Choroid plexus epithelial cell (primary cell): ENCODE data around the gene ZNF883.

Experiments used
- DNase-seq: peaks from one replicate; pipeline ENCODE4 v3.0.0-alpha.2; 2010; ENCODE audit warnings: low read depth
- H3K4me3 ChIP-seq: 2 replicates; pipeline ENCODE4 v1.5.1; 2011; ENCODE audit warnings: low read depth, mild to moderate bottlenecking, control low read depth, low read length, moderate library complexity
- TF ChIP-seq, protein P1 (sequence below): conservative IDR thresholded peaks from 2 replicates; pipeline ENCODE4 v1.5.1; 2011; ENCODE audit warnings: low read depth, mild to moderate bottlenecking, control low read depth, inconsistent platforms, low read length, moderate library complexity

The ZNF883 gene

DNA sequence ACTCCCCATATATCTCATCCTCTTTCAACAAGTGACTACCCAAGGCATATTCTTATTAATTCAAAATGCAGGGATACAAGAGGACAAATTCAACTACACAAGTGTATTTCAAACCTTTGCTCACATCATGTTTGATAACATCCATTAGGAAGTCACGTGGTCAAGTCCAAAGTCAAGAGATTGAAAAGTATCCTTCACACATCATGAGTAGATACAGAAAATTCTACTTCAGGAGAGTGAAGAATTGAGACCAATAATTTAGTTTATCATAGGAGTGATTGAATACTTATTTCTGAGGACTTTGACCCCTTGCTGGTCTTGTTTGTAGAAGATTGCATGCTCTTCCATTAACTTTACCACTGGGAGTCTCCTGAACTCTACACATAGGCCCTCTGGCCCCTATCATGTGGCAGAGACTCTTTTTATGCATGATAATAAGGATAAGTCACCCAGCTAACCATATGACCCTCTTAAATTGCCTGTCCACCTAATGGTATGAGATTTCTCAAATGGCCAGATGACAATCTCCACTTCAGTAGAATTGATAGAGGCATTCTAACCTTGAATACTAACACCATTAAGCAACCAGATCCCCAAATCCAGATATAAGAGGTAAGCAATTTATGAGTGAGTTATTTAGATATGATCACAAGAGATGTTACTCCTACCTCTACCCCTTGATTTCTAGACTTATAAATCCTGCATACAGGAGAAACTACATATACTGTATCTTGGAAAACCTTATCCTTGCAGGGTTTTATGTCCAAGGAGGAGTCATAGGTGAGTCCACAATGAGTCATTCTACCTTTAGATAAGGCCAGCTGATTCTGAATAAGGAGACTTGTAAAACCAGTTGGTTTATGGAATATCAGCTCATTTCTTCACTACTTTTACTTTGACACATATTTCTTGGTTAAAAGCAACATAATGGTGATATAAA, 94.7 kb downstream of the ZNF883 start:
- no peak for DNase-seq
- no peak overlapping the region for H3K4me3 ChIP-seq
- TF ChIP-seq, protein P1, sequence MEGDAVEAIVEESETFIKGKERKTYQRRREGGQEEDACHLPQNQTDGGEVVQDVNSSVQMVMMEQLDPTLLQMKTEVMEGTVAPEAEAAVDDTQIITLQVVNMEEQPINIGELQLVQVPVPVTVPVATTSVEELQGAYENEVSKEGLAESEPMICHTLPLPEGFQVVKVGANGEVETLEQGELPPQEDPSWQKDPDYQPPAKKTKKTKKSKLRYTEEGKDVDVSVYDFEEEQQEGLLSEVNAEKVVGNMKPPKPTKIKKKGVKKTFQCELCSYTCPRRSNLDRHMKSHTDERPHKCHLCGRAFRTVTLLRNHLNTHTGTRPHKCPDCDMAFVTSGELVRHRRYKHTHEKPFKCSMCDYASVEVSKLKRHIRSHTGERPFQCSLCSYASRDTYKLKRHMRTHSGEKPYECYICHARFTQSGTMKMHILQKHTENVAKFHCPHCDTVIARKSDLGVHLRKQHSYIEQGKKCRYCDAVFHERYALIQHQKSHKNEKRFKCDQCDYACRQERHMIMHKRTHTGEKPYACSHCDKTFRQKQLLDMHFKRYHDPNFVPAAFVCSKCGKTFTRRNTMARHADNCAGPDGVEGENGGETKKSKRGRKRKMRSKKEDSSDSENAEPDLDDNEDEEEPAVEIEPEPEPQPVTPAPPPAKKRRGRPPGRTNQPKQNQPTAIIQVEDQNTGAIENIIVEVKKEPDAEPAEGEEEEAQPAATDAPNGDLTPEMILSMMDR = no peak

DNA sequence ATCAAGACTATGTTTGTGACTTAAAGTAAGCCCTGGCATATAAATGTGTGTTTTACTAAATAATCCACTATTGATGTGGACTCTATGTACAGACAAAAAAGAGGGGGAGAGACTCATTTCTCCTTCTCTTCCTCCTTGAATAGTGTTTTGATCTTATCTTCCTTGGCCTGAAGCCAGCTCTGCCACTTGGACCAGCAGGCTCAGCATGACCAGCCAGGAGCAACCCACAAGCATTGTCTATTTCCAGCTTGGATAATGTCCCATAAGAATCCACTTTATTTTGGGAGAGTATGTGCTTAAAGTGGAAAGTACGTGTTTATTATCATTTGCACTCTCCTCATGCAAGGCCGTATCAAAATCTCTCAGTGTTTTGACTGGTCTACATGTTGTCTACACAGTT, 97.5 kb downstream of the ZNF883 start:
- TF ChIP-seq, protein P1 = no peak
- H3K4me3 ChIP-seq = no peak overlapping the region
- DNase-seq = no peak

DNA sequence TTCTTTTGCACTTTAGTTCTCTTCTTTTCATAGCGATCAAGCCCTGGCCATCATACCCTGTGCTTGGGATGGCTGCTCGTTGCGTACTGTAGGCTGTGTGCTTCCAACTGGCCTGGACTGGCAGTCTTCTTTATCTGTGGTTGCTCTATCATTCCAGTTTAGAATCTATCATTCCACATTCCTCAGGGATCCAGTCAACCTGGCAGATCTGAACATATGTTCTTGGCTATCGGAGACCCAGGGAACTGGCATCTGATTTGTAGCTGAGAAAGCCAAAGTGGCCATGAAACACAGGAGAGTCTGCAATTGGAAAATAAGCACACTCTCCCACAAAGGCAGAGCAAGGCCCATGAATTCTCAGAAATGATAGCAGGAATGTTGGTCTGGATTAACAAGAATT, 98.7 kb downstream of the ZNF883 start:
- TF ChIP-seq, protein P1 = no peak
- DNase-seq = no peak
- no peak overlapping the region for H3K4me3 ChIP-seq

DNA sequence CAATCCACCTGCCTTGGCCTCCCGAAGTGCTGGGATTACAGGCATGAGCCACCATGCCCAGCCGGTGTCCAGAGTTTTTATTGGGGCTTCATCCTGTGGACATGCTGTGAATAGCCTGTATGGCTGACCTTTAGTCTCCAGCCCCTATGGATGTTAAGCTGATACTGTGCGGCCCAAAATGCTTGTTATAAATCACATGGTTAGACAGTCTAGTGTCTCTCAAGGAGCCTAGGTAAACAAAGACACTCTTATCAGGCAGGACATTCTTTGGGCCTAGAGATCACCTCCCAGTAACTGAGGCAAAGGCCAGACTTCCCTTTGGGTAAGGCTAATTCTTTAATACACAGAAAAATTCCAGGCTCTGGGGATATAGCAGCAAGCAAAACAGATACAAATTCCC, 99.4 kb downstream of the ZNF883 start:
- DNase-seq = no peak
- TF ChIP-seq, protein P1 = no peak
- H3K4me3 ChIP-seq = no peak overlapping the region

DNA sequence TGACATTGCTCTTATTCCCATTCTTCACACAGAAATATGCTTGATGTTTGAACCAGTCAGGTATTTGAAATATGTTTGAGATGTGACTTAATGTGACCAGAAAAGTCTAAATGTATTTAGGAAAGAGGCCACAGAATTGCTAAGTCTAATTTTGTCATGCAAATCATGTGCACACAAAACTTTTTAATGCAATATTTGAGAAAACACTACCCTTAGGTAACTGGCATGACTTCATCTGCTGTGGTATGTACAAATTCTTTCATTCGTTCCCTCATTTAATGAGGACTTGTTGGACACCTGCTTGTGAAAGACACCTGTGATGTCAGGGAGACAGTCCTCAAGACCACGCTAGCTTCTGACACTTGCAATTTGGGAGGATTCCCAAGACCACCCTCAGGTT, 100.3 kb downstream of the ZNF883 start:
- TF ChIP-seq, protein P1 = no peak
- H3K4me3 ChIP-seq = no peak overlapping the region
- DNase-seq = no peak
